Activated CD4-positive, alpha-beta T cell treated with anti-CD3 and anti-CD28 coated beads for 1 hour (primary cell): Measurements from ENCODE around the gene MAPK7.
A peak's percentile ranks its signal among the peaks of the same experiment; 100 is the strongest.

Experiments used
- DNase-seq: peaks from one replicate; pipeline ENCODE4 v3.0.0-alpha.2; 2020

MAPK7 gene

DNA sequence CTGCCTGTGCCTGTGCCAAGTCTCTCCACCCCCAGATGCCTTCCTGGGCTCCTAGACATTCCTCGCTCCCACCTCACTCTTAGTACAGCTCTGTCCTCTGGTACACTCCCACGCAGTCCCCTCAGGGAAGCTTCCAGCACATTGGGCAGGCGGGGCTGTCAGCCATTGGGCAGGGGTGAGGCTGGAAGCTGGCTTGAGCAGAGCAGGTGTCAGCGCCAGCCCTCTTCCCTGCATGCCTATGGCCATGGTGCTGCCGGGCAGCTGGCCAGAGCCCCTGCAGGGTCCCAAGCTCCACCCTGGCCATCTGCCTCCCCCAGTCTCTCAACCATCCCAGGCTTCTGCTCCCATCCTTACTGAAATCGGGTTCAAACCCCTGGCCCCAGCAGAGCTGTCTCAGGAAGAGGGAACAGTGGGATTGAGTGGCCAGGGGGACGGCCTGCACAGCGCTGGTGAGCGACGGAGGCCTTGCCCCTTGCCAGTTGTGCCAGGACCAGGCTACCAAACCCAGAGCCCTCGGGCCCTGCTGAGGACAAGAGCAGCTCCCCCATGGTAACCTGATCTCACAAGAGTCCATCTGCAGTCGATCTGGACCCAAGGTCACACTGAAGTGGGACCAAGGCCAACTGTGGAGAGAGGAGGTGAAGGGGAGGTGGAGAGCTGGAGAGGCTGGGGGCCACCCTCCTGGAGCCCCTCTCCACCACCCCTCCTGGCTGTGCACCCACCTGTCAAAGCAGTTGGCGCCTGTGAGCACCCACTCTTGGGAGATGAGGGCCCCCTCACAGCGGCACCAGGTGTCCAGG, 13.4 kb upstream of the MAPK7 start:
- no peak for DNase-seq

DNA sequence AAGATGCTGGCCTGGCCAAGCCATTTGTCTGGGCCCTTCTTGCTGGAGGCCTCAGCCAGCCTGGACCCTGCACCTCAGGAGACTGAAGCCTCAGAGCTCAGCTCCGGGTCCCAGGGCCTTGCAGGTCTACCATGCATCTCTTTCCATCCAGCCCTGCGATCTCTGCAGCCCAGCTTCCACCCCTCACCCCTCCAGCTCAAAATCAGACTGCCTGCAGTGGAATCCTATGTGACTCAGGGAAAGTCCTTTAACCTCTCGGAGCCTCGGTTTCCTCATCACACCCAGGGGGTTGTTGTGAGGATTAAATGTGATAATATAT, 12.8 kb upstream of the MAPK7 start:
- DNase-seq: no peak

DNA sequence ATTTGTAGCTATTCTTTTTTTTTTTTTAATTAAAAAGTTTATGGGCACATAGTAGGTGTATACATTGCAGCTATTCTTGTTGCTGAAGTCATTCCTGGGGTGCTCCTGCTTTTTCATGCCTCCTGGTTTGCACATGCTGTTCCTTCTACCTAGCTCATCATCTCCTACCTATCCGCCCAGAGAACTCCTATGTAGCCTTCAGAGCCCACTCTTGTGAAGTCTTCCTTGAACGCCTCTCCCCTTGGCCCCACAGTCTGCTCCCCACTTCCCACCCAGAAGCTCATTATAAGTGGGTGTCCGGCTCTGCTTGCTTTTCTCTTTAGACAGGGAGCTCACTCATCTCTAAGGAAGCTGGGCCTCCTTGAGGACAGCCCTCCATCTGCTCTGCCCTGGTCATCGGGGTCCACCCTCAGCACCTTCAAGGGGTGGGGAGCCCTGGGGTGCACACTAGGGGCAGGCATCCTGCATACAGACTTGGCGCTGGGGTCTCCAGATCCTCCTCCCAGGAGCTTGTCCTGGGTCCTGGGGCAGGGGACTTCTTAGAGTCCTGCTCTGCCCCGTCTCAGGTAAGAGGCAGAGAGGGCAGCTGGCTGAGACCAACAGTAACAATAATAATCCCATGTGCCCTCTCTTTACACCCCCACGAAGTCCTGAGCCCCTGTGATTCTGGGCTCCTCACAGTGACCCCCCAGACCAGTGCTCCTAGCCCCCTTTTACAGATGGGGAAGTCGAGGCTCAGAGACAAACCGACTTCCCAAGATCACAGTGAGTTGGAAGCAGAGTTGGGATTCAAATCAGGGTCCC, 12.3 kb upstream of the MAPK7 start:
- no peak for DNase-seq

DNA sequence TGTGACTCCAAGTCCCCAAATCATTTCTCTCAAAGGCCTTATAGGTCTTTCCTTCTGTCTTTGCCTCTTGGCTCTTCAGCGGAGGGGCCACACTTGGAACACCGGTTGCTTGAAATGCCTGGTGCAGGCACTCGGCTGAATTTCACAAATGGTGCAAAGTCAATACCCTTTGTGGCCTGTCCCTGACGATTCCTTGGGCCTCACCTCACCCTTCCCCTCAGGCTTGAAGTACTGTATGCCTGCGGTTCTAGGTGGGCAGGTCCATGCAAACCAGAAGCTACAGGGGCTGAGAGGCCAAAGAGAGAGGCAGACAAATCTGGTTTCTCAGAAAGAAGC, 11.7 kb upstream of the MAPK7 start:
- DNase-seq: no peak

DNA sequence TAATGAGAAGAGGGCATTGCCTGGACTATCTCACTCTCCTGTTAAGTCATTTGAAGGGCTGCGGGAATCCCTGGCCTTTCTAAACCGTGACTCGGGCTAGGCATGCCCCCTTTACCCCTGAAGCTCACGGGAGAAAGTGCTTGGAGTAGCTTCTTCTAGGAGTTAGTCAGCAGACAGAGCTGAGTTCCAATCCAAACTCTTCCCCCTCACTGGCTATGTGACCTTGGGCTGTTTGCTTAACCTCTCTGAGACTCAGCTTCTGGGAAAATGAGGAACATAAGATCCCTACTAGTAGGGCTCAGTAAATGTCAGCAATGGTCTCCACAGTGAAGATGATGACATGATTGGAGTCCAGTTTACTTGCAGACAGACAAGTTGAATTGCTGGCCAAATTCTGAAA, 10.1 kb upstream of the MAPK7 start:
- DNase-seq: no peak

DNA sequence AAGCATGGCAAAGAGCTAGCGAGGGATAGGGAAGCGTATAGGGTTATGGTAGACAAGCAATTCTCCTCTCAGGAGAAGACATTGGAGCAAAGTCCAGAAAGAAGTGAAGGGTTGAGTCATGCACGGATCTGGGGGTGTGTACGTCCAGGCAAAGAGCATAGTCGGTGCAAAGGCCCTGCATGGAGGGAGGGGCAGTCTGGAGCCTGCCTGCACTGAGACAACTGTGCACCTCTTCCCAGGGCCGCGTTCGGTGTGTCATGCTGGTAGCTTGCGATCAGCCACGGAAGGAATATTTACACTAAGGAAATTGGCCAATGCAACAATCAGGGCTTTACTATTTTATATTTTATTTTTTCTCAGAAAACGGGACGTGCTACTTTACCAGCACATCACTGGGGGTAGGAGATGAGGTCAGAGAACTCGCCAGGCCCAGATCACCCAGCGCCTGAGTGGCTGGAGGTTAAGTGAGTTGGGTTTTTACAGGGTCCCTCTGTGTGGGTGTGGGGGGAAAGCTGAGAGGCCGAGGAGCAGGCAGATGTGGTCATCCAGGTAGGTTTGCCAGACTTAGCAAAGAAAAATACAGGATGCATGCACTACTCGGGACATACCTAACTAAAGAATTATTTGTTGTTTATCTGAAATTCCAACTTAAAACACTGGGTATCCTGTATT, 9.1 kb upstream of the MAPK7 start:
- no peak for DNase-seq

DNA sequence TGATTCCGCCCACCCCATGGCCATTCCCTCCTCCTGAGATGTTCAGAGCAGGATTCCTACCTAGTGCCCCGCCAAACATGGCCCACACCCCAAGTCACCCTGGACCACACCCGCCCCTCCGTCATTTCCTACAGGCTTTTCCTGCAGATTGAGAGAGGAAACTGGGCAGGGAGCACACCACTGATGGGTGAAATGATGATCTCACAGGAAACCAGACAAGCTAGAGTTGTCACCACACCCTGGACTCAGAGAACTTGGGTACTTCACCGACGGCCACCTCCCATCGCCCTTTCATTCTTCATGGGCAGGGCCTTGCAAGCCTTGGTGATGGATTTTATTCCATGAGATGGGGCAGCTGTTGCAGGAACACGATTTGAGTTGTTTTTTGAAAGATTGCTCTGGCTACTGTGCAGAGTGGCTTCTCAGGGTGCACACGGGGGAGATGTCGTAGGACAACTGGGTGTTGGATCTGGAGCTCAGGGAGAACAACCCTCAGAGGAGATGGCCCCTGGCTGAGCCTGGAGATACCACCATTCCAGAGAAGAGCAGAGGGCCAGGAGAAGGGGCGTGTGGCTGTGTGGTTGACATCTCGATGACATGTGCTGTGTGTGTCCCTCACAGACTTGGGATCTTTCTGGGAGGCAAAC, 8.3 kb upstream of the MAPK7 start:
- no peak for DNase-seq

DNA sequence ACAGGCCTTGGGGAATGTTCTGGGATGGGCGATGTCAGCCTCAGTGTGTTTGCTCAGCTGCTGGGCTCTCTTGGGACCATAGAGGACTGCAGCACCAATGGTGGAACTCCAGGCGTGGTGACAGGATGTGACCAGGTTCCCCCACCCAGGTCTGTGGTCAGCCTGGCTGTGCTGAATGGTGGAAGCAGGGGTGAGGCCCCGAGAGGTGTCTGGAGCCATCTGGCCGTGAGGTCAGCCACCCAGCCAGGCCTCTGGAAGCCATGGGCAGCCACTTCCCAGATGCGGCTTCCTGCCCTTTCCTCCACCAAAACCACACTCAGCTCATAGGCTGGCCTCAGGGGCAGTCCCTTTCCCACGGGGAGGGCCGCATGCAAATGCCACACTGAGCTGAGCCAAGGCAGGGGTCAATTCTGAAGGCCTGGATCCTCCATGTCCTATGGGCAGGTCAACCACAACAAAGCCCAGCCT, 7.8 kb upstream of the MAPK7 start:
- DNase-seq: no peak

DNA sequence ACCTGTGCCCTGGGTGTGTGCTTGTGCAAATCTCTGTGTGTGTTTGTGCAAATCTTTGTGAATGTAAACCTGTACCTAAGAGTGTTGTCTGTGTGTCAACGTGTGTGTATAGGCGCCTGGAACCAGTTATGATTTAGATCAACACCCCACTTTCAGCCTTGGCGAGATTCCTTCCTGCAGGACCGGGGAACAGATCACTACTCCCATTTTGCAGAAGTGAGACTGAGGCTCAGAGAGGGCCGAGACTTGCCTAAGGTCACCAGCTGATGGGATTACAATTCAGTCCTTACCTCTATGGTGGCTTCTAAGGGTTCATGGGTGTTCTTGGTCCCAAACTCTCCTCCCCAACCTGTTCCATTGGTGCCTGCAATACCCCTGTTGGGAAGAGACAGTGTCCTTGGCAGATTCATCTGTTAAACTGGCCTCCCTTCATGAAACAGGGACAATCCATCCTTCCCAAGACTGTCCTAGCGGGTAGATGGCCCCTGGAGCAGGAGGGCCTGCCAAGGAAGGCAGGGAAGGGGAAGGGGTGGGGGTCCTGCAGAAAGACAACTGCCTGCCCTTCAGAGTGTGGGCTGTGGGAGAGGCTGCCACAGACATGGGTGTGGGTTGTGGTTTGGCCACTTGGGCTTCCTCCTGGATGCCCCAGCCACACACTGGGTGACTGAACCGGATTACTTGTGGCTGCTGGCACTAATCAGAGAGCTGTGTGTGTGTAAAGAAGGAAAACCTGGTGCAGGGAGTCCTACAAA, 6.9 kb upstream of the MAPK7 start:
- DNase-seq: no peak

DNA sequence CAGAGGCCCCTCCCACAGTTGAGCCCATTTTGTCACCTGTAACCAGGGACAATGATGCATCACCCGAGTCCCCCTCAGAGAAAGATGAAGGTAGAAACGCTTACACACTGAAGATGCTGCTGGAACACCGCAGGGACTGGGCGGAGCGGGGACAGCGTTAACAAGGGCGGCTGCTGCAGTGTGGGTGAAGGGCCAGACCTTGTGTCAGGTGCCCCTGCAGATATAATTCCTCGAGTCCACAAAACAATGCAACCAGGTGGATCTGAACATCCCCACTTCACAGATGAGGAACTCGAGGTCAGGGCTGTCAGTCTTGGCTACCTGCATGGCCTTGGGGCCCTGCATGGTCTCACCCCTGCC, 6.3 kb upstream of the MAPK7 start:
- no peak for DNase-seq

DNA sequence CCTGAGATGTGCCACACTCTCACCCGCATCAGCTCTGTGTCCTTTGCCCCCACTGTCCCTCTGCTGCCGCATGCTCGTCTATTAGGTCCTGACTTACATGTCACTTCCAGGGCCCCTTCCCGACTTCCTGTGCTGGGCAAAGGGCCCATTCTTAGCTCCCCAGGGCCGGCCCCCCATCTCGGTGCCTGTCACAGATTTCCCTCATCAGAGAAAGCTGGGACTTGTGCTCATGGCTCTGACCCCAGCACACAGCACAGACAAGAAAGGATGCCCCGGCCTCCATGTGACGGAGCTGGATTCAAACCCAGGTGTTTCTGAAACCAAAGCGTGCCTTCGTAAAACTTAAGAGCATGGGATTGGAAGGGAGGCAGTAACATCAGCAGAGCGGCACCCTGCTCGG, 5.9 kb upstream of the MAPK7 start:
- no peak for DNase-seq

DNA sequence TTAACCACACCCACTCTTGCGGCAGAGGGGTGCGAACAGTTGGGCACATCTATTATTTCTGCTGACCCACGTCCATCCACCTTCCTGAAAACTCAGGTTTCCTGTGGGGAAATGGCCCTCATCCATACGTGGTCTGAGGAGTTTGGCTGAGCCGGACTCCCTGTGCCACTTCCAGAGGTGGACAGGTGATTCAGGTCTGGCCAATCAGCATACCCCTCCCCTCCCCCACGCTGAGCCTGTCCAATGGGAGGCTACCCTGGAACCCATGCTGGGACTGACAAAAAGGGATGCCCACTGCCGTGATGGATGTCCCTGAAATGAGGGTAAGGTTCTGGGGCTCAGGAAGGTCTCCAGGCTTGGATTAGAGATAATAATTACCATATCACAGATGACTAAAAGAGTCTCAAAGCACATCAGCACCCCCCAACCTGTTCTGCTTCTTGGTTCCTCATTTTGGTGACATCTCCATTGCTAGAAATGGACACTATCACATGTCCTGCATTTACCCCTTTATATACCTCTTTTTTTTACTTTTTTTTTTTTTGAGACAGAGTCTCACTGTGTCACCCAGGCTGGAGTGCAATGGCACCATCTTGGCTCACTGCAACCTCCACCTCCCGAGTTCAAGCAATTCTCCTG, 5.3 kb upstream of the MAPK7 start:
- no peak for DNase-seq

DNA sequence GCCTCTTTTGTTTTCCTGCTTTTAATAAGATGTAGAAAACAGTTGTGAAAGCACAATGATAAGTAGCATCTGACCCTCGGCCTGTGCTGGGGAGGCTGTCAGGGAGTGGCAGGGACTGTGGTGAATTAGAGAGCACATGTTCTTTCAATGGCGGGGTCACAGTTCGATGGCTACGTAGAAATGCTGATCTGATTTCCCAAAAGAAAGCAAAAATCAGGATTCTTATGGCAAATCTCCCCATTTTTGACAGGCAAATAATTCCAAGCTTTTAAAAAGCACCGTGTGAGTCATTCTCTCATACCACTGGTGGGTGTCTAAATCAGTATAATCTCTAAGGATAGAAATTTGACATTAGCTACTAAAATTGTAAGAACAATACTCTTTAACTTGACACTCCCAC, 4.2 kb upstream of the MAPK7 start:
- no peak for DNase-seq

DNA sequence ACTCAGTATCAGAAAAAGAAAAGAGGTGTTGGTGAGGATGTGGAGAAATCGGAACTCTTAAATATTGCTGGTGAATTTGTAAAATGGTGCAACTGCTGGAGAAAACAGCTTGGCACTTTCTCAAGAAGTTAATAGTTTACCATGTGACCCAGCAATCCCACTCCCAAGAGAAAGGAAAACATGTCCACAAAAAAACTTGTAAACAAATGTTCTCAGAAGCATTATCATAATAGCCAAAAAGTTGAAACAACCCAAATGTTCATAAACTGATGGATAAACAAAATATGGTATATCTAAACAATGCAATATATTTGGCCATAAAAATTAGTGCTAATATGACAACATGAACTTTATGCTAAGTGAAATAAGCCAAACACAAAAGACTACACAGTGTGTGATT, 2.6 kb upstream of the MAPK7 start:
- DNase-seq: no peak

DNA sequence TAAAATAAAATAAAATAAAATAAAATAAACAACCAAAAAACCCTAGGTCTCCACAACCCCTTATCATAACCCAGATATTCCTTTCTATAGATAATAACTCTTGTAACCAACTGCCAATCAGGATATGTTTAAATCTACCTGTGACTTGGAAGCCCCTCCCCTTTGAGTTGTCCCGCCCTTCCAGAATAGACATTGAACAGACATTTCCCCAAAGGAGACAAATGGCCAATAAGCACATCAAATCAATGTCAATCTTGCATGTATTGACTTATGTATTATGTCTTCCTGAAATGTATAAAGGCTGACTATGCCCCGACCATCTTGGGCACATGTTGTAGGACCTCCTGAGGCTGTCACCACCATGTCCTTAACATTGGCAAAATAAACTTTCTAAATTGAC, 1.5 kb upstream of the MAPK7 start:
- DNase-seq: no peak

DNA sequence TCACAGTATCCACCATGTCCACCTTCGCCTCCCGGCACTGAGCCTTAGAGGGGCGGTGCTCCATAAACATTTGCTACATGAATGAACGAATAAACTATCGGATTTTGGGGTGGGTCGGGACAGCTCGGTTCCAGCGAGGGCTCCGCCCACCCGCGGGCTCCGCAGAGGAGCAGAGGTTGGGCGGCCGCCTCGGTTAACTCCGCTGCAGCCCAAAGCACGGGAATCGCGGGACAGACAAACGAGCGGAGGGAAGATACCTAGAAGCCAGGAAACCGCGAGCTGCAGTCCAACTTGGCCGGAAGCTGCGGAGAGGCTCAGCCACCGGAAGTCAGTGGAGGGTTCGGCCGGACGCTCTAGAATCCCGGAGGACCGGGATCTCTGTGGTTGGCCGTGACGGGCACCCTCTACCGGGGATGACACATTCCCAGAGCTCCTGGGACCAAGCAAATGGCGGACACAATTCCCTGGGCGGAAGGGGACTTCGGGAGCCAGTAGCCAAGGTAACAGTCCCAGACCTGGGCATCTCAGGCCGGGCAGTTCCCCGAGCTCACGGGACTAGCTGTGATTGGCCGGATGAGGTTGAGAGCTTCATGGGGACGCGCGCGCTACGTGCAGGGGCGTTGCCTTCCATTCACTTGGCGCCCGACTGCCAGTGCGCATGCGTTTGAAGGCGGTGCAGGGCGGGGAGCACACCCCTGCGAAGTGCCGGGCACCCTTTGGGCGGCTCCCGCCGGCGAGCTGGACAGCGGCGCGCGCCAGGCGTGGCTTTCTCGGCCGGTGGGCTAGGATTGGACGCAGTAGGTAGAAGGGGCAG, 489 bp upstream of the MAPK7 start:
- peak; percentile 89 for DNase-seq

DNA sequence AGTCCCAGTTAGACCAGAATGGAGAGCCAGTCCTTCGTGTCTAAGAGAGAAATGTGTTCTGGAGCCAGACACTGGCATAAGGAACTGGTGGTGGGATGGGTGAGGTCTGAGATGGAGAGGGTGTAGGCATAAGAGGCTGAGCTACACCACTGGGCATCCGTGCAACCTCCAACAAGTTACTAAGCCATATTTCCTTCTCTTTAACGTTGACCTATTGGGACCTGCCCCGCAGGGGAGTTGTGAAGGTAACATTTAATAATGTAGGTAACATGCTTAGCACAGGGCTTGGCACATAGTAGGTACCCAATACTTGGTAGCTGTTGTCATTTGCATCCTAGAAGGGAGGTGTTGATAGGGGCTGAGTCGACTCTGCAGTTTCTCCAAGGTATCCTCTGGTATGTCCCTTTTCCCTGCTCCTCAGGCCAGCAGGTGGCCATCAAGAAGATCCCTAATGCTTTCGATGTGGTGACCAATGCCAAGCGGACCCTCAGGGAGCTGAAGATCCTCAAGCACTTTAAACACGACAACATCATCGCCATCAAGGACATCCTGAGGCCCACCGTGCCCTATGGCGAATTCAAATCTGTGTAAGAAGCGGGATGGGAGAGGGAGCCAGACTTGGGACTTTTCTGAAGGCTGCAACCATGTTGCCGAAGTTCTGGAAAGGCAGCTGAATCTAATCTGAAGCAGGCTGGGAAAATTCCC, 1.2 kb downstream of the MAPK7 start:
- DNase-seq: no peak

DNA sequence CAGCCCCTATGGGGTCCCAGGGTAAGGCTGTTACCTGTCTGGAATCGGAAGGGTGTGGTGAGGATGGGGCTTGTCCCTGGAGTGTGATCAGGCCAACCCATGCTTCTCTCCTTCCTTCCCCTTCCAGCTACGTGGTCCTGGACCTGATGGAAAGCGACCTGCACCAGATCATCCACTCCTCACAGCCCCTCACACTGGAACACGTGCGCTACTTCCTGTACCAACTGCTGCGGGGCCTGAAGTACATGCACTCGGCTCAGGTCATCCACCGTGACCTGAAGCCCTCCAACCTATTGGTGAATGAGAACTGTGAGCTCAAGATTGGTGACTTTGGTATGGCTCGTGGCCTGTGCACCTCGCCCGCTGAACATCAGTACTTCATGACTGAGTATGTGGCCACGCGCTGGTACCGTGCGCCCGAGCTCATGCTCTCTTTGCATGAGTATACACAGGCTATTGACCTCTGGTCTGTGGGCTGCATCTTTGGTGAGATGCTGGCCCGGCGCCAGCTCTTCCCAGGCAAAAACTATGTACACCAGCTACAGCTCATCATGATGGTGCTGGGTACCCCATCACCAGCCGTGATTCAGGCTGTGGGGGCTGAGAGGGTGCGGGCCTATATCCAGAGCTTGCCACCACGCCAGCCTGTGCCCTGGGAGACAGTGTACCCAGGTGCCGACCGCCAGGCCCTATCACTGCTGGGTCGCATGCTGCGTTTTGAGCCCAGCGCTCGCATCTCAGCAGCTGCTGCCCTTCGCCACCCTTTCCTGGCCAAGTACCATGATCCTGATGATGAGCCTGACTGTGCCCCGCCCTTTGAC, 2.4 kb downstream of the MAPK7 start:
- no peak for DNase-seq

DNA sequence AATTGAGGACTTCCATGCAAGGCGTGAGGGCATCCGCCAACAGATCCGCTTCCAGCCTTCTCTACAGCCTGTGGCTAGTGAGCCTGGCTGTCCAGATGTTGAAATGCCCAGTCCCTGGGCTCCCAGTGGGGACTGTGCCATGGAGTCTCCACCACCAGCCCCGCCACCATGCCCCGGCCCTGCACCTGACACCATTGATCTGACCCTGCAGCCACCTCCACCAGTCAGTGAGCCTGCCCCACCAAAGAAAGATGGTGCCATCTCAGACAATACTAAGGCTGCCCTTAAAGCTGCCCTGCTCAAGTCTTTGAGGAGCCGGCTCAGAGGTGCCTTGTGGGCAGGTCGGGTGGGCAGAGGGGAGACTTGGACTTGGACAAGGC, 3.1 kb downstream of the MAPK7 start:
- DNase-seq: no peak
